ENCODE data around the gene PRPF18.

The PRPF18 gene

GRCh38 chr10:13637894-13638293 is 51.1 kb downstream of the PRPF18 start:
- DNase-seq (ENCODE audit: low read depth in 2 of 2) = no peak

- no peak for DNase-seq (ENCODE audit: low read depth in 2 of 2)
Measured at GRCh38 chr10:13642293-13642692, 55.5 kb downstream of the PRPF18 start.

- no peak for DNase-seq (ENCODE audit: low read depth in 2 of 2)
Measured at GRCh38 chr10:13643016-13643415, 56.3 kb downstream of the PRPF18 start.

GRCh38 chr10:13644866-13645265 is 58.1 kb downstream of the PRPF18 start:
- DNase-seq (ENCODE audit: low read depth in 2 of 2) = no peak

GRCh38 chr10:13648425-13648824 is 61.7 kb downstream of the PRPF18 start:
- no peak for DNase-seq (ENCODE audit: low read depth in 2 of 2)

- no peak for DNase-seq (ENCODE audit: low read depth in 2 of 2)
Measured at GRCh38 chr10:13649844-13650520, 63.2 kb downstream of the PRPF18 start.

GRCh38 chr10:13650961-13651360 is 64.2 kb downstream of the PRPF18 start:
- no peak for DNase-seq (ENCODE audit: low read depth in 2 of 2)

GRCh38 chr10:13651969-13652720 is 65.4 kb downstream of the PRPF18 start:
- DNase-seq (ENCODE audit: low read depth in 2 of 2) = no peak

GRCh38 chr10:13652860-13653259 is 66.1 kb downstream of the PRPF18 start:
- DNase-seq (ENCODE audit: low read depth in 2 of 2) = no peak

GRCh38 chr10:13654118-13654830 is 67.5 kb downstream of the PRPF18 start:
- no peak for DNase-seq (ENCODE audit: low read depth in 2 of 2)

GRCh38 chr10:13654846-13655245 is 68.1 kb downstream of the PRPF18 start:
- DNase-seq (ENCODE audit: low read depth in 2 of 2) = no peak

- no peak for DNase-seq (ENCODE audit: low read depth in 2 of 2)
Measured at GRCh38 chr10:13656337-13657100, 69.8 kb downstream of the PRPF18 start.

- no peak for DNase-seq (ENCODE audit: low read depth in 2 of 2)
Measured at GRCh38 chr10:13657101-13657680, 70.4 kb downstream of the PRPF18 start.

- DNase-seq (ENCODE audit: low read depth in 2 of 2) = no peak
Measured at GRCh38 chr10:13658264-13658663, 71.5 kb downstream of the PRPF18 start.

GRCh38 chr10:13658871-13659685 is 72.3 kb downstream of the PRPF18 start:
- DNase-seq (ENCODE audit: low read depth in 2 of 2) = no peak

- peak; percentile 49 to 50 for DNase-seq (ENCODE audit: low read depth in 2 of 2)
Measured at GRCh38 chr10:13659887-13660550, 73.3 kb downstream of the PRPF18 start.

- DNase-seq (ENCODE audit: low read depth in 2 of 2) = no peak
Measured at GRCh38 chr10:13660551-13660920, 73.8 kb downstream of the PRPF18 start.

GRCh38 chr10:13661256-13661655 is 74.5 kb downstream of the PRPF18 start:
- no peak for DNase-seq (ENCODE audit: low read depth in 2 of 2)

- no peak for DNase-seq (ENCODE audit: low read depth in 2 of 2)
Measured at GRCh38 chr10:13665516-13666262, 78.9 kb downstream of the PRPF18 start.

- no peak for DNase-seq (ENCODE audit: low read depth in 2 of 2)
Measured at GRCh38 chr10:13668126-13668525, 81.4 kb downstream of the PRPF18 start.
